ENCODE results near the gene ADGRA1.
A peak's percentile ranks its signal among the peaks of the same experiment; 100 is the strongest.

DNA sequence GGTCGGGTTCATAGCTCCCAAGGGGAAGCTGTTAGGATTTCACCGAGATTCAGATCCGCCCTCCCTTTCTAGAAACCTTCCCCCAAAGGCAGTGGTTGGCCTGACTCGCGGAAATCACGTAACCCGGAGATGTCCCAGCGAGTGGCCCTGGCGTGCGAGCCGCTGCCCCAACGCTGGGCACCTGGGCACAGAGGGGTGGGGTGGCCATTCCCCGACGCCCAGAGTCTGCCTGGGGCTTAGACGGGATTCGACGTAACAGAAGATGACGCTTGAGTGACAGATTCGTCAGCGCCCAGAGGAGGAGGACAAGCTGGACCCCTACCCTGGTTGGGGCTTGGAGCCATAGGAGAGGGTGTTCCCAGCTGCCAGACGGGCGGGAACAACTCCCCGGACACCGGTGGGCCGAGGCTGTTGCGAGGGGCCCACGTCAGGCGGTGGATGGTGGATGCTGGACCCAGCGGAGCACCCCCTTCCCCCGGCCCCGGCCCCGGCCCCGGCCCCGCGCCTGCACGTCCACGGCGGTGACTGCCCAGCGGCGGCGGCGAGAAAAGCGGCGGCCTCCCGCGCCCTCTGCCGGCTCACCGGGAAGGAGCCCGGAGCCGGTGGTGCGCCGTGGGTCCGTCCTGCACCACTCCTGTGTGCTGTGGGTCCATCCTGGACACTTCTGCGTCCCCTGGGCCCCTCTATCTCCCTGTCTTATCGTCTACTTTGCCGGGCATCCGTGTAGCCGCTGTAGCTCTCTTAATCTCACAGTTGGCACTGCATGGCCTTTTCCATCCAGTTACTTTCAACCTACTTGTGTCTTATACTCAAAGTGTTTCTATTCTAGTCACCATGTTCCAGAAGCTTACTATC is 36.9 kb downstream of the ADGRA1 start:
- TF ChIP-seq CTCF (IDR thresholded peaks at IDR 0.05) (peak in 3 of 4 experiments; percentile 12 to 64 (median 58)), POLR2AphosphoS5 (IDR thresholded peaks at IDR 0.05) (no peak)
